Measurements from ENCODE around the gene SLC12A9.
A peak's percentile ranks its signal among the peaks of the same experiment; 100 is the strongest.
"Not testable (repeated sequence)": the region's sequence is repeated elsewhere in the genome, so short reads cannot be mapped to it uniquely, and the experiment has no call there.

The SLC12A9 gene

DNA sequence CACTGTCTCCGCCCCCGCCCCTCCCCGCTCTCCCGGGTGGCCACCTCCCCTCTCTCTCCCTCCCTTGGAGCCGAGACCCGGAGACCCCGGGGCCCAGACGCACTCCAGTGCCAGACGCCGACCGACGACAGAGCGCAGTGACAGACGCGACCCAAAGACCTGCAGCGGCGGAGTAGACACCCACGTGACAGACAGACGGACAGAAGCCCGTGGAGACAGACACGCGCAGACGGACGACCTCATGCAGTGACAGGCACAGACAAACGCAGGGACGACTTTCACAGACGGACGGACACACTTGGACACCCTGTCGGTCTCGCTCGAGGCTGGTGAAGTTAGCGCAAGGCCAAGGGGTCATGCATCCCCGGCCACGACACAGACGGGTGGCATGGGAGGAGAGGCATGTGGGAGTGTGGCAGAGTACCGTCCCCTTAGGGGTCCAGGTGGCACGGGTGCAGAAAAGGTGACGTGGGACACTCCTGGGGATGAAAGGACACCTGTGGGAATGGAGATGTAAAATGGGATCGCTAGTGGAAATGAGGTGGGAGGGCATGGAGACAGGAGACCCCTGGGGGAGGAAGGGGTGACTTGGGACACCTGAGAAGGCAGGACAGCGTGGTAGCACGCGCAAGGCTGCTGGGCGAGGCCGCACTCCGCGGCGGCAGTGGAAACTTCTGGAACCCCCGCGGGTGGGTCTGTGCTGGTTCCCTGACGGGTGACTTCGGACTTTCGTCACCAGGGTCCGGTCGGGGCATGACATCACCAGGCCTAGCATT is 43.6 kb downstream of the SLC12A9 start:
- DNase-seq (ENCODE audit: low read depth, low spot score) = no peak

DNA sequence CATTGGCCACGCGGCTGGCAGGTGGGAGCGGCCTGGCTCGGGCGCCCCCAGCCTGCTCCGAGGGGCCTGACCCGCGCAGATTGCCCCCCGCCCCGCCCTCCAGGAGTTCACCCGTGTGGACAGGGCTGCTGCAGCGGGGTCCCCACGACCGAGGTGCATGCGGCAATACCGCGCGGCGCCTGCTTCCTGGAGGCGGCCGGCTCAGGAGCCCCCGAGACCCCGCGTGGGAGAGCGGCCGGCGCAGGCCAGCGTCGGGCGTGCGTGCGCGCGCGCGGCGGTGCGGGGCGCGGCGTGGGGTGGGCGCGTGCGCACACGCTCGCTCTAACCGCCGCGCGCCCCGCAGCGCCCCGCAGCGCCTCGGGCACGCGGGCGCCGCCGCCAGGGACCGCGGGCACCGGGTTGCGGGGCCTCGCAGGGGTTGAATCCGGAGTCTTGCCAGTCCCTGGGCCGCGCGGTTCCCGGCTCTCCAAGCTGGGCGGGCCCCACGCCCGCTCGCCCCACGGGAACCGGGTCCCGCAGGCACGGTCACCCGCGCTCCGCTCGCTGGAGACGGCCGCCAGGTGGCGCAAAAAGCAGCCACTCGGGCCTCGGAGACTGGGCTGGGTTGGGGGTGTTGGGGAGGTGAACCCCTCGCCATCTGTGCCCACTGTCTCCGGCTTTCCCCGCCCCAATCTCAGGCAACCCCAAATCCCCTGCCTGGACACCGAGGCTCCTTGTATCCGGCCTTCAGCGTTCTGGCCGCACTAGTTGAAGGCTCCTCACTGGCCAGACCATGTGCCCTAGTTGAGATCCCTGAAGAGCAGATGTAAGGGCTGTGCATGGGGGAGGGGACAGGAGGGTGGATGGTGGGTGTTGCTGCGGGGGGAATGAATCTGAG is 44.5 kb downstream of the SLC12A9 start:
- peak; percentile 47 for DNase-seq (ENCODE audit: low read depth, low spot score)

DNA sequence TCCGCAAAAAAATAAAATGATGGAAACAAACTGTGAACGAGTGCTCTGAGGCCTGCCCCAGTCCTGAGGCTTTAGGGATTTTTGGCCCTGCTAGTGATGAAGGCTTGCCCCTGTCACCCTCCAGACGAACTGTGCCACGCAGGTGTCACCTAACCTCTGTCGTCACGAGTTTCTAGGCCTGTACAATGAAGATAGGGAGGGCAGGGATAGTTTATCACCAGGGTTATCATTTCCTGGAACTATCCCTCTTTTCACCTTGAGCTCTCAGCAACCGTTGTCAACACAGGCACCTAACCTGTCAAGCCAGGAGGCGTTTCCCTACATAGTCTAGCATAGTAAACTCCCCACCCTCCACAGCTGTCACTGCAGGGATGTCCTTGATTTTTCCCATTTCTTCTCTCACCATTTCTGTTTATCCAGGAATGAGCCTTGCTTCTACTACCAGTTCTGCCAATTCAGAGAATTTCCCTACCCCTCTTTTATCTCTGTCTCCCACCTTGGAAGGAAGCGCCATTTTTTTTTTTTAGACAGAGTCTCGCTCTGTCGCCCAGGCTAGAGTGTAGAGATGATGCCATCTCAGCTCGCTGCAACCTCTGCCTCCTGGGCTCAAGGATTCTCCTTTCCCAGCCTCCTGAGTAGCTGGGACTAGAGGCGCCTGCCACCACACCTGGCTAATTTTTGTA is 45.4 kb downstream of the SLC12A9 start:
- DNase-seq (ENCODE audit: low read depth, low spot score) = no peak

DNA sequence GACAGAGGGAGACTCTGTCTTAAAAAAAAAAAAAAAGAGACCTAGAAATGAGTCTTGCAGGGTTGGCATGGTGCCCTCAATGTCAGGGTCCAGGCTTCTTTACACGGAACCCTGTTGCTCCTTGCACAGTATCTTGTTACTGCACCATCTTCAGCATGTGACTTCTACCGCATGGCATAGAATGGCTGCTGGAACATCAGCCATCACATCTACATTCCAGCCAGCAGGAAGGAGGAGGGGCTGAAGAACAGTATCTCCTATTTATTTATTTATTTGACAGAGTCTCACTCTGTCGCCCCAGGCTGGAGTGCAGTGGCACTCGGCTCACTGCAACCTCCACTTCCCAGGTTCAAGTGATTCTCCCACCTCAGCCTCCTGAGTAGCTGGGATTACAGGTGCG is 46.9 kb downstream of the SLC12A9 start:
- DNase-seq (ENCODE audit: low read depth, low spot score) = no peak

DNA sequence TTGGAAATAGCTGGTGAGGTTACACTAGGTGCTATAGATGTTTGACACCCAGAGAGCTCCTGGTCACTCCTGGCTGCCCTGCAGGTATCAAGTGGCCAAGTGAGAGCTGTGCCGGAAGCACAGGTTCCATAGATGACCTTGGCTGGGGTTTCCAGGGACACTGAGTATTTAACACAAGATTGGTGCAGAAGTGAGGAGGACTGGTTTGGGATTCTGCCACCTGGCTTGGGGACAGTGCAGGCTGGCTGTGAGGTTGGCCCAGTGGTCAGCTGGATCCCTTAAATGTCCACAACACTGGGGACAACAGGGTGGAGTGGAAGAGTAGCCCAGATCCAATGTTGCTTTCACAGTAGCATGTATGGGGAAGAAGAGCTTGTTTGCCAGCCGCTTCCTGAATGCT is 48.5 kb downstream of the SLC12A9 start:
- DNase-seq (ENCODE audit: low read depth, low spot score) = no peak

DNA sequence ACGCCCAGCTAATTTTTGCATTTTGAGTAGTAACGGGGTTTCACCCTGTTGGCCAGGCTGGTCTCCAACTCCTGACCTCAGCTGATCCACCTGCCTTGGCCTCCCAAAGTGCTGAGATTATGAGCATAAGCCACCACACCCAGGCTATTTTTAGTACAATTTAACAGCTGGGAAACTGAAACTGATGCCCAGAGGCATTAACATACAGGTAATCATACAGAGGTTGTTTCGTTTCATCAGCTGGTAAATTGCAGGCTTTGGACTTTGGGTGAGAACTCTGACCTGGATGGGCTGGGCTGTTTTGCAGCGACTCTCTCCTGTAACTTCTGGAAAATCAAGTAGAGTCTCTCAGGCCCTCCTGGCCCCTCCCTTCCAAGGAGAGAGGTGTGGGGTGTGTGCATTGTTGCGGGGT is 49.4 kb downstream of the SLC12A9 start:
- no peak for DNase-seq (ENCODE audit: low read depth, low spot score)

DNA sequence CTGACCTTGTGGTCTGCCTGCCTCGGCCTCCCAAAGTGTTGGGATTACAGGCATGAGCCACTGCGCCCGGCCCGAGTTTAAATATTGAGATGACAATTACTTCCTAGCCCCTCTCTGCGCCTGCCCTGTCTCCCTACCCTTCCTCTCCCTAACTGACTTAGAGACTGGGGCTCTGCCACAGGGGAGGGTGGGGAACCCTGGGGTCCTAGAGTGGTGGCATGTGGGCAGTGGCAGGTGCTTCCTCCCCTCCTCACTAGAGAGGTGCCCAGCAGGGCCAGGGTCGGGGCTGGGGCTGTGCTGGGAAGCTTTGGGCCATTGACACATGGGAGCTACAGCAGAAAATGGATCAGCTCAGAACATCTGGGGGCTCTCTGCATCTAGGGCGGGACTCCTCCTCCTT is 50.1 kb downstream of the SLC12A9 start:
- DNase-seq (ENCODE audit: low read depth, low spot score) = no peak

DNA sequence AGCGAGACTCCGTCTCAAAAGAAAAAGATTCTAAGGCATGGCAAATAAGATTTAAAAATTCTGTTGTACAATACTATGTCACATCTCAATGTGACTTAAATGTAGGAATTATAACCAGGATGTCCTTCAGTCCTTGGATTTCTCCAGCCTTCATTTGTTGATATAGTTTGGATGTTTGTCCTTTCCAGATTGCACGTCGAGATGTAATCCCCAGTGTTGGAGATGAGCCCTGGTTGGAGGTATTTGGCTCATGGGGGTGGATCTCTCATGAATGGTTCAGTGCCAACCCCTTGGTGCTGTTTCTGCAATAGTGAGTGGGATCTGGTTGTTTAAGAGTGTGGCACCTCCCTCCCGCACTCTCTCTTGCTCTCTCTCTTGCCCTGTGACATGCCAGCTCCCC is 56.0 kb downstream of the SLC12A9 start:
- no peak for DNase-seq (ENCODE audit: low read depth, low spot score)

DNA sequence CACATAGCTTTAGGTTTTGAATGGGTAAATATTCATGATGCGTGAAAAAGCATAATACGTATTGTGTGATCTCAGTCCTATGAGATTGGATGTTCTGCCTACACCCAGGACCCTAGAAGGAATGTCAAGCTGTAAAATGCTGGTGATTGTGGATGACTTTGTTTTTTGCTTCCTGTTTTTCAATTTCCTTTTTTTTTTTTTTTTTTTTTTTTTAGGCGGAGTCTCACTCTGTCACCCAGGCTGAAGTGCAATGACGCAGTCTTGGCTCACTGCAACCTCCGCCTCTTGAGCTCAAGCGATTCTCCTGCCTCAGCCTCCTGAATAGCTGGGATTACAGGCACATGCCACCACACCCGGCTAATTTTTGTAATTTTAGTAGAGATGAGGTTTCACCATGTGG is 57.9 kb downstream of the SLC12A9 start:
- not testable (repeated sequence) for DNase-seq (ENCODE audit: low read depth, low spot score)

DNA sequence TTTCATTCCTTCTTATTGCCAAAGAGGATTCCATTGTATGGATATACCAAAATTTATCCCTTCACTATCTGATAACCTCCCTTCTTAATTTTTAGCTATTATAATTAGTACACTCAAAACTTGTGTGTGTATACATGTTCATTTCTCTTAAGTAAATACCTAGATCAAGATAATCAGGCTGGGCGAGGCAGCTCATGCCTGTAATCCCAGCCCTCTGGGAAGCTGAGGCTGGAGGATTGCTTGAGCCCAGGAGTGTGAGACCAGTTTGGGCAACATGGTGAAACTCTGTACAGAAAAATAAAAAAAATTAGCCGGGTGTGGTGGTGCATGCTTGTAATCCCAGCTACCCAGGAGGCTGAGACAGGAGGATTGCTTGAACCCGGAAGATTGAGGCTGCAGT is 59.0 kb downstream of the SLC12A9 start:
- DNase-seq (ENCODE audit: low read depth, low spot score) = no peak

DNA sequence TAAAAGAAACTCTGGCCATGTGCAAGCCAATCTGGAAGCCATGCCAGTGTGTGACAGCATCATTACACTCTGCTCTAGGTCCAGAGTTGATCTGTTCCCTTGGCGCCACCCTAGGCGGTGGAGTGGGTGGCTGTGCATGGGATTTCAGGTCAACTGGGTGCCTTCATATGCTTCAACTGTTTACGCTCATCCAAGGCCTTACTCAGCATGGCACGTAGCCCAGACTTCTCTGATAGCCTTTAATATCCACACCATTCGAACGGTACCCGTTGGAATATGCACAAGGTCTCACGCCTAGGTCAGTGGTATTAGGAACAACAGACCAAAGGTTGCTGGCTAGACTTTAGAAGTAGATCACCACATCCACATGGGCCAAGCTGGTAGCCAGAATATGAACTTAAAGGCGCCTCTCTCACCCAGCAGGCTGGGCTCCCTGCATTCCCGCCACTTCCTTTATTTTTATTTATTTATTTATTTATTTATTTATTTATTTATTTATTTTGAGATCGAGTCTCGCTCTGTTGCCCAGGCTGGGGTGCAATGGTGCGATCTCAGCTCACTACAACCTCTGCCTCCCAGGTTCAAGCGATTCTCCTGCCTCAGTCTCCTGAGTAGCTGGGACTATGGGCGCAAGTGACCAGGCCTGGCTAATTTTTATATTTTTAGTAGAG is 61.8 kb downstream of the SLC12A9 start:
- no peak for DNase-seq (ENCODE audit: low read depth, low spot score)

DNA sequence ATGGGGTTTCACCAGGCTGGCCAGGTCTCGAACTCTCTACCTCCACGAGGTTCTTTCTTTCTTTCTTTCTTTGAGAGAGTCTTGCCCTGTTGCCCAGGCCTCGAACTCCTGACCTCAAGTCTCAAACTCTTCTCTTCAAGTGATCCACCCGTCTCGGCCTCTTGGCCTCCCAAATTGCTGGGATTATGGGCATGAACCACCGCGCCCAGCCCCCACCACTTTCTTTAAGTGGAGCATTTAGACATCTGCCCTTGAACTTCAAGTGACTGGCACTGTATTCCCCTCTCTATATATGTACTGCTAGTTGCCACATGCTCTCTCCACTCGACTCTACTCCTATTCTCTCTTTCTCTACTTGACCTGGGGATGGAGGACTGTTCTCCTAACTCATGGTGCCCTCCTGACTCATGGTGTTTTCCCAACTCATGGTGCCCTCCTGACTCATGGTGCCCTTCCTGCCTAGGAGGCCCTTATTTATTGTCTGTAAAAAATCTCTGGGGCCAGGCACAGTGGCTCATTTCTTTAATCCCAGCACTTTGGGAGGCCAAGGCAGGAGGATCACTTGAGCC is 62.5 kb downstream of the SLC12A9 start:
- no peak for DNase-seq (ENCODE audit: low read depth, low spot score)

Data from activated CD4-positive, CD25-positive, alpha-beta regulatory T cell treated with anti-CD3 and anti-CD28 coated beads, Interleukin-2, amount 50 U/mL, for 16 hours (primary cell).